Measurements from ENCODE around the gene C1QL2.

C1QL2 gene

GRCh38 chr2:119179991-119180390 lies 21.4 kb upstream of the C1QL2 start:
- DNase-seq: no peak

GRCh38 chr2:119179202-119179601 lies 20.7 kb upstream of the C1QL2 start:
- no peak for DNase-seq

DNA sequence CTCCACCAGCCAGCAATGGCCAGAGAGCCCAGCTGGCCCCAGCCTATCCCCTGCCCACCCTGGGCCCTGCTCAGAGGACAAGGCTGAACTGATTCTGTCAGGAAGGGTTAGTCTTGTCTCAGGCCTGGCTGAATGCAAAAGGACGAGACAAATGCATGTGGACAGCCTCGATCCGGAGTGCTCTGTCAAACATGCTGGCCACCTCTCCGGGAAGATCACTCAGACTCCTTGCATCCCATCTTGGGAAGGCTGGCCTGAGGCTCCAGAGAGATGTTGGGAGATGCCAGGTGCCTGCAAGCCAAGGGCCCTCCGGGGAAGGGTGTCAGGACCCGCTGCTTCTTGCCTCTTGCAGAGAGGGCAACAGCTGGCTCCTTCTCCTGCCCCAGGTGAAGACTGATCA lies 20.2 kb upstream of the C1QL2 start:
- DNase-seq: no peak

DNA sequence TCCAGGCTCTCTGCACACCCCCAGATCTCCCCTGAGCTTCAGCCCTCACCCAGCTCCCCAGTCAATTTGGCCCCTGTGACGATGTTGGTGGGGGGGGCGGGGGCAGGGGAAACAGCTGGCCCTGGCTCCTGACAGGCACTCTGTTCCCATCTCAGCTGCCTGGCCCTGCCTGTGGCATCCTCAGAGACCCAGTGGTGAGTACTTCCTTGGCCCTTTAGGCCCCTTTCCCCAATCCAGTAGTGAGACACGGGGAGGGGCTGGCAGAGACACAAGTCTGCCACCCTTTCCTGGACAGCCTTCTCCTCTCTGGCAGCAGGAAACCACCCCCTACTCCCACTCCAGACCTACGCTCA lies 19.3 kb upstream of the C1QL2 start:
- DNase-seq: no peak

DNA sequence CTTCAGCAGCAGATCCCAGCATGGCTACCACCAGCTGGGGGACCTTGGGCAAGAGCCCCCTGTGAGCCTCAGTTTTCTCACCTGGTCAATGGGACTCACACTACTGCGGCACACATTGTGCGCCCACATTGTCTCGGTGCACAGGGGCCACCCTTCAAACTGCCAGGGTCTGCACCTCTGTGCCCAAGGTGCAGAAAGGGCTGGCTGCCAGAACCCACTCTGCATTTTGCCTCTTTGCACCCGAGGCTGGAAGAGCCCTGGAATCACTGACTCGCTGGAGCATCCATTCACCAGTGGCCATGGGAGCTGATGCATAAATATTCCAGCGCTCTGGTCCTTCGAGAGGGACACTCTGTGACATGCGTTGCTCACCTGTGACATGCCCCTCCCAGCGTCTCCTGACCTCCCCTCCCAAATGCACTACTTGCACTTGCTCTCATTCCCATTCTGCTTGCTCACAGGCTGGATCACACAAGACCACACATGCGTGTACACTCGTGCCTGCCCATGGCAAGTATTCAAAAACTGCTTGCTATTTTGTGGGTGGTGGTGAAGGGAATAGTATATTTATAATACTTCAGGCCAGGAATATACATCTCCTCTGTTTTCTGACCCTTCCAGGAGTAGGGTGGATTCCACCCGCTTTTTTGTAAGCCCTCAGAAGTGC lies 18.8 kb upstream of the C1QL2 start:
- no peak for DNase-seq

DNA sequence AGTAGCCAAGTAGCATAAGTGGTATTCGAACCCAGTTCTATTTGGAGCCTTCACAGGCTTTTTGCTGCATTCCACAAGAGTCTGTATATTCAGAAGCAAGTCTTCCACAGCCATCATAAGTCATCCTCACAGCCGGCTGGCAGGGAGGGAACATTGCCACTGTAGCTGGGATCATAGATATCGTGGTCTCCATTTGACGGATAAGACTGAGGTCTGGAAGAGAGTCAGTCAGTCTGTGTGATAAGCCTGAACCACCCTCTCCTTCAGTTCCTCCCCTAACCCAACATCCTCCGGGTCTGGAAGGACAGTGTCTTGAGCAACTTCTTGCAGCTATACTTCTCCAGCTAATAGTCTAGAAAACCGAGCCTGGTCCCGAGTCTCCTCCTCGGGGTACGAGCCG lies 17.0 kb upstream of the C1QL2 start:
- DNase-seq: no peak

DNA sequence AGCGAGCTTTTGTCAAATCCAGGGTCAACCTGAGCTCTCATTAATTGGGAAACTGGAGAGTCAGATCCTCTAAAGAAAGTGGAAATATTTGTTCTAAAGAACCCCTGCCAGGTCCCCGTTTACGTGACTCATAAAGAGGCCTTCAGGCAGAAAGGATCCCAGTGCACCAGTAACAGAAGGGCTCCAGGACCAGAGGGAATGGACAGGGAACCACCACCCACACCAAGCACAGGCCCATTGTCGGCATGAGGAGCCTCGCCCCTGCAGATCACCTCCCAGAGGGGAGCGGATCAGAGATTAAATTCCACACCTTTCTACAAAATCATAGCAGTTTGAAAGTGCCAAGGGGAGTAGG lies 16.4 kb upstream of the C1QL2 start:
- no peak for DNase-seq

DNA sequence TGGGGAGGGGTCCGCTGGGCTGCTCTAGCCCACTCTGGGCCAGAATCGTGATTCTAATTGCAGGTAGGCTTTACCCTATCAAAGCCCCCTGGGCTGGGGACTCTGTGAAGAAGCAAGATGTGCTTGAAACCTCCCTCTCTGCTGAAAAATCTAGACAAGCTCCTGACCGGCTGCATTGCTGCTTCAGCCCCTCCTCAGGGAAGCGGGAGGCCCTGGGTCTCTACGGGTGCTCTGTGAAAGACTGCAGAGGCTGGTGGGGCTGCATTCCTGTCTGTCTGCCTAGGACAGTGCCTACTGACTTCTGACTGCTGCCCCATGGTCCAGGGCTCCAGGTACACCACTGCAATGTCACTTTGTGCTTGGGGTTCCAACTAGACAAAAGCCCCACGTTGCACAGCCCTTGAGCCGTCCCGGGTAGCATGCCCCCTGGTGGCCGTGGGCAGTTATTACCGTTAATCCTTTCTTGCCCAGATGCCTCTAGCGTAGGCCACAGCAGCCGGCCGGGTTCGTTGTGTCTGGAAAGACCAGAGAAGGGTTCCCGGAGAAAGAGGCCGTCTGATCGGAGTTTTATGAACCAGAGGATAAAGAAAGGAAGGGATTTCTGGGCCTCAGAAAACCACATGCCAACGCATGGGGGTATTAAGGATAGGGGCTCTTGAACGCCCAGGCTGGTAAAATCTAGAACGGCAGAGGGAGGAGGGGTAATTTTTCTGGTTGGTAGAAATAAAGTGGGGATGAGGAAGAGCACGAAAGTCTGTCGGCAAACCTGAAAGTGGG lies 15.9 kb upstream of the C1QL2 start:
- DNase-seq: peak in 23 of 56 donors; percentile 4 to 66 (median 20)

- no peak for DNase-seq
Observed at GRCh38 chr2:119173556-119174060, 15.1 kb upstream of the C1QL2 start.

DNA sequence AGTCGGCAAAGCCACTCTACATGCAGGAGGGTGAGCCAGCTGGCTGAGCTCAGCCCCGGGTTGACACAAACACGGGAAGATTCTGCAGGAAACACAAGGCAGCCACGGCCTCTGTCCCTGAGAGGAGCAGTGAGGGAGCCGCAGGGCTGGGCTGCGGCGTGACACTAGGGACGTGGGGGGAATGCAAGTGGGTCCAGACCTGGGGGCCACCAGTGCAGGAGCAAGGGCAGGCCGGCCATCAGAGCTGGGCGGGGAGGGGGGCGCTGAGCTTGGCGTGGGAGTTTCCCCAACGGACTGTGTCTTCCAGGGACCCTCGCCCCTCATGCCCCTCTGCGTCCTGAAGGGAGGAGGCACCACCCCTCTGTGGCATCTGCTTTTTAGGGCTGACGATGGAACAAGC lies 12.0 kb upstream of the C1QL2 start:
- DNase-seq: no peak

DNA sequence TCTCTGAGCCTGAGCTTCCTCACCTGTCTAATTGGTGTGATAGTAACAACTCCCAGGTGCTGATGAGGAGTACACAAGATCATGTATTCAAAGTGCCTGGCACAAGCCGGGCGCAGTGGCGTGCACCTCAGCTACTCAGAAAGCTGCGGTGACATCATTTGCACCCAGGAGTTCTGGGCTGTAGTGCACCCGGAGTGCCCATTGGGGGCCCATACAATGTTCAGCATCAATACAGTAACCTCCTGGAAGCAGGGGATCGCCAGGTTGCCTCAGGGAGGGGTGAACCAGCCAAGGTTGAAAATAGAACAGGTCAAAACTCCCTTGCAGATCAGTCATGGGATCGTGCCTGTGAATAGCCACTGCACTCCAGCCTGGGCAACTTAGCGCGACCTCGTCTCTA lies 11.2 kb upstream of the C1QL2 start:
- no peak for DNase-seq

- DNase-seq: no peak
Observed at GRCh38 chr2:119160361-119160990, 1.9 kb upstream of the C1QL2 start.

DNA sequence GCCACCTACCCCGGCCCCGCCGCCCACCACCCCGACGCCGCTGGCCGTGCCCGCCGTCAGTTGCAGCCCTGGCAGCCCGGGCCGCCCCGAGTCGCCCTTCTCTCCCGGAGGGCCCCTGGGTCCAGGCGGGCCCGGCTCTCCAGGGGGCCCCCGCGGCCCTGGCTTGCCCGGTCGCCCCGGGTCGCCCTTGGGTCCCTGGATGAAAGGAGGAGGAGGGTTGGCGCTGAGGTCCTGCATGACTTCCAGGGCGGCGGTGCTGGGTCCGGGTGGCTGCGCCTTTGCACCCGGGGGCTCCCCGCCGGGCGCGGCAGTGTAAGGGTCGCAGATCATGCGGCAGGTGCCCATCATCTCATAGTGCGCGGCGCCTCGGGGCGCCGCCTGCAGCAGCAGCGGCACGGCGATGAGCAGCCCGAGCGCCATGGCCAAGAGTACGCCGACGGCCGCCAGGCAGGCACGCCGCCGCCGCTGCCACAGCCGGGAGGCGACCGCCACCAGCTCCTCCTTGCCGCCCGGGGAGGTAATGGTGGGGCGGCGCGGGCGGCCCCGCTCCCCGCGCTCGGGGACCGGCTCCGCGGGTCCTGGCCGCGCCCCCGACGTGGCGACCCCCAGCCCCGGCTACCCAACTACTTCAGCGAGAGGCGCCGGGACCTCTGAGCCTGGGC lies 570 bp downstream of the C1QL2 start:
- no peak for DNase-seq

GRCh38 chr2:119156891-119157773 lies 1.4 kb downstream of the C1QL2 start:
- no peak for DNase-seq

DNA sequence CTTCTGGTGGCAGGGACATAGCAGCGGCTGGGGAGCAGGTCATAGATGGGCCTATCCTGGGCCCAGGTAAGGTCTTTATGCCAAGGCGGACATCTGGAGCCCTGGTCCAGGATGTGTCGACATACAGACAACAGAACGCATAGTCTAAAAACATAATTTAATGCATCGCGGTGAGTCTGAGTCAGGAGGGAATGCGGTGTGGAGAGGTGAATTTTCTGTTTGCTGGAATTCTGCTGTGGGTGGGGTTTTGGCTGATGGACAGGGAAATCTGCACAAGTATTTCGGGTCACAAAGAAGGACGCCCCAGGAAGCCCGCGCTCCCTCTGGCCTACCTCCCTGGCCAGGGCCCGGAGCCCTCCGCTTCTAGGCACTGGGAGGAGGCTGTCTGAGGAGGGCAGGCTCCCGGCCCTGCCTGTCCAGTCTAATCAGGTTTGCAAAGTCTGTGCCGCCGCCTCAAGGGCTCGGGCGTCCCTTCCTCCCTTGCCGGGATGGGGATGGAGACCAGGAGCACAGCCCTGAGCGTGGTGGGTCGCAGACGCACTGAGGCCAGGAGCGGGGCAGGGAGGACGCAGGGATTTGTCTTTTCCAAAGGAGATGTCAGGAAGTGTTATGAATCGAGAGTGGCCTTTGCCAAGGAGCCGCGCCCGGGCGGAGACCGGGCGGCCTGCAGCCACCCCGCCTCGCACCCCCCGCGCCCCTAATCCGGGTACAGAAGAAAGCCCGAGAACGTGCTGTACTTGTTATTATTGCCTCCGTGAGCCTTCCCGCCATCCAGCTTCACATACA lies 2.3 kb downstream of the C1QL2 start:
- no peak for DNase-seq

GRCh38 chr2:119155633-119156032 lies 2.9 kb downstream of the C1QL2 start:
- no peak for DNase-seq

DNA sequence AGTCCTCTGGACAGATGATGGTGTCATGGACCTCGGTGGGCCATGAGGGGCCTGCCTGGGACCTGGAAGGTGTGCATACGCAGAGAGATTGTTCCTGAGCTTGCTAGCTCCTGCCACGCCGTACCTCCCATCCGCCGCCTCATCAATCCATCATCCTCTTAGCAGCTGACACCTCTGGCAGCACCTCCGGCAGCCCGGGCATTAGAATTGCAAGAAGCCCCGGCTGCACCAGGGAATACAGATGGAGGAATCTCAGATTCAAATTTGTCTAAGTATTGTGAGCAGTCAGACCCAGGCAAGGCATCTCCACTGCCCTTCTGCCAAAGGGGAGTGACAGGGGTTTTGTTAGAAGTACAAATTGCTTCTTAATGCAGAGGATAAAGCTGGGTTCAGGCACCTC lies 4.5 kb downstream of the C1QL2 start:
- no peak for DNase-seq

- DNase-seq: peak in 1 of 56 donors; percentile 14
Observed at GRCh38 chr2:119149611-119150010, 8.9 kb downstream of the C1QL2 start.

DNA sequence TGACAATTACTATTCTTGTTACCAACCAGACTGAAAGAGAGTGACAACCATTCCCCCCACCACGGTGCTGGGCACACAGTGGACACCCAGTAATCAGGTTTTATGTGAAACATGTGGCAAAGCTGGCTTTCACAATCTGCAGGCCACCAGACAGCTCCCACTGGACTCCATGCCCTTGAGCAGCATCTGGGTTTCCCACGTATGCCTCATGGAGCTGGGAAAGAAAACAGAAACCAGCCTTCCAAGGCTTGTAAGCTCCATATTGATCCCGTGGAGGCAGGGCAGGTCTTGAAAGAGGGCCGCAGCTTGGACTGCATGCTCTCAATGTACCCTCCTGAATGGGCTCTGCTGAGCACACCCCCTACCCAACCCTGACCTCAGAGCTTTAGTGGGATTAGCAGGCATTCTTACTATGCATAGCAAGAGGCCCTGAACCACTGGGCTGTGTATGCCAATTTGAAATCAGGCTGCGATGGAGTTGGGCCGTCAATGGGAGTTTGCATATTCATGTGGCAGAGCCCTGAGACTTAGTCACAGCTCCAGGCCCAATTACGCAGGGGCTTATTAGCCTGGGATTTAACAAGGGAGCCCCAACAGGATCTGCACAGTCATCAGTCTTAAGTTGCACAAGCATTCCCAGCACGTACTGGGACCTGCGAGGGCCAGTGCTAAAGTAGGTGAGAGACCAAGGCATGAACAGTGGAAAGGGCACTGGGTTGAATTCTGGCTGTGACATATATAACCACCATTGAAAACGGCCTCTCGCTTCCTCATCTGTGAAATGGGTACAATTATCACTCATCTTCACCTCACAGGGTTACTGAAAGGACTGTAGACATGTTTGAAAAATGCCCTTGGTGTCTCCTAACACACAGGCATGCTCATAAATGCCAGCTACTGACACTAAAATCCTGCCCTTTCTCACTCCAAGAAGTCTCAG lies 10.5 kb downstream of the C1QL2 start:
- peak in 12 of 56 donors; percentile 10 to 67 (median 30) for DNase-seq
